ENCODE results near the gene KRTAP4-6. TPM values are rescaled to one million over a fixed set of nuclear protein-coding genes. Genes with fewer than 3 reads are reported as not detected.

KRTAP4-6 gene
- total RNA-seq, 2 donors from 2014 or later = not detected

Other genes with a start within 250 kb of the KRTAP4-6 start
- not detected for gene KRT23, start 202.9 kb downstream of the KRTAP4-6 start, total RNA-seq
- not detected for gene KRT39, start 173.6 kb downstream of the KRTAP4-6 start, total RNA-seq
- gene KRT40, start 156.2 kb downstream of the KRTAP4-6 start, total RNA-seq = not detected
- gene KRTAP3-3, start 146.4 kb downstream of the KRTAP4-6 start, total RNA-seq = not detected
- gene KRTAP3-2, start 140.6 kb downstream of the KRTAP4-6 start, total RNA-seq = not detected
- not detected for gene KRTAP3-1, start 131.4 kb downstream of the KRTAP4-6 start, total RNA-seq
- gene KRTAP1-5, start 113.3 kb downstream of the KRTAP4-6 start, total RNA-seq = not detected
- gene KRTAP1-4, start 110.3 kb downstream of the KRTAP4-6 start, total RNA-seq = not detected
- gene KRTAP1-3, start 105.7 kb downstream of the KRTAP4-6 start, total RNA-seq = not detected
- gene KRTAP1-1, start 99.1 kb downstream of the KRTAP4-6 start, total RNA-seq = not detected
- gene KRTAP2-1, start 93.2 kb downstream of the KRTAP4-6 start, total RNA-seq = not detected
- not detected for gene KRTAP2-2, start 85.3 kb downstream of the KRTAP4-6 start, total RNA-seq
- gene KRTAP2-3, start 80.4 kb downstream of the KRTAP4-6 start, total RNA-seq = not detected
- not detected for gene KRTAP2-4, start 74.7 kb downstream of the KRTAP4-6 start, total RNA-seq
- gene KRTAP4-7, start 56.4 kb downstream of the KRTAP4-6 start, total RNA-seq = not detected
- gene KRTAP4-8, start 42.4 kb downstream of the KRTAP4-6 start, total RNA-seq = not detected
- gene KRTAP4-16, start 38.3 kb downstream of the KRTAP4-6 start, total RNA-seq = not detected
- not detected for gene KRTAP4-9, start 35.2 kb downstream of the KRTAP4-6 start, total RNA-seq
- not detected for gene KRTAP4-11, start 22.2 kb downstream of the KRTAP4-6 start, total RNA-seq
- not detected for gene KRTAP4-12, start 16.4 kb downstream of the KRTAP4-6 start, total RNA-seq
- not detected for gene KRTAP4-5, start 9.3 kb upstream of the KRTAP4-6 start, total RNA-seq
- gene KRTAP4-4, start 20.2 kb upstream of the KRTAP4-6 start, total RNA-seq = not detected
- gene KRTAP4-3, start 27.7 kb upstream of the KRTAP4-6 start, total RNA-seq = not detected
- not detected for gene KRTAP4-2, start 37.7 kb upstream of the KRTAP4-6 start, total RNA-seq
- not detected for gene KRTAP4-1, start 44.4 kb upstream of the KRTAP4-6 start, total RNA-seq
- gene KRTAP9-1, start 49.3 kb upstream of the KRTAP4-6 start, total RNA-seq = not detected
- not detected for gene KRTAP9-2, start 86.1 kb upstream of the KRTAP4-6 start, total RNA-seq
- not detected for gene KRTAP9-3, start 91.9 kb upstream of the KRTAP4-6 start, total RNA-seq
- not detected for gene KRTAP9-8, start 97.5 kb upstream of the KRTAP4-6 start, total RNA-seq
- not detected for gene KRTAP9-4, start 109.1 kb upstream of the KRTAP4-6 start, total RNA-seq
- gene KRTAP9-9, start 114.8 kb upstream of the KRTAP4-6 start, total RNA-seq = not detected
- not detected for gene KRTAP9-6, start 124.8 kb upstream of the KRTAP4-6 start, total RNA-seq
- gene KRTAP9-7, start 135.2 kb upstream of the KRTAP4-6 start, total RNA-seq = not detected
- not detected for gene KRTAP29-1, start 162.3 kb upstream of the KRTAP4-6 start, total RNA-seq
- not detected for gene KRTAP16-1, start 168.8 kb upstream of the KRTAP4-6 start, total RNA-seq
- gene KRTAP17-1, start 175.2 kb upstream of the KRTAP4-6 start, total RNA-seq = not detected
- gene KRT33A, start 210.3 kb upstream of the KRTAP4-6 start, total RNA-seq = not detected
- not detected for gene KRT33B, start 229.3 kb upstream of the KRTAP4-6 start, total RNA-seq
- not detected for gene KRT34, start 241.8 kb upstream of the KRTAP4-6 start, total RNA-seq